GM21423 (cell line): ENCODE measurements around the gene UPK3BL1.
"Not testable (repeated sequence)": the region's sequence is repeated elsewhere in the genome, so short reads cannot be mapped to it uniquely, and the experiment has no call there.

Source experiments
- ATAC-seq: cut with Tn5 transposase; IDR thresholded peaks from one replicate; pipeline ENCODE4 v1.9.1; 2021; ENCODE audit warnings: mild to moderate bottlenecking, moderate library complexity; ENCODE audit not compliant: unreplicated experiment

UPK3BL1 gene

GRCh38 chr7:102630622-102631021, 12.0 kb downstream of the UPK3BL1 start:
- ATAC-seq, result not testable (repeated sequence)

GRCh38 chr7:102627271-102627904, 15.2 kb downstream of the UPK3BL1 start:
- not testable (repeated sequence) for ATAC-seq

- ATAC-seq, result not testable (repeated sequence)
Measured at GRCh38 chr7:102618122-102618521, 24.5 kb downstream of the UPK3BL1 start.

- peak; percentile 68 for ATAC-seq
Measured at GRCh38 chr7:102616507-102617125, 26.0 kb downstream of the UPK3BL1 start, which contains the start of gene RASA4. Gene RASA4, minus strand, starts transcription at chr7:102616756. Its CDS starts 67 bp downstream, at chr7:102616689.

- not testable (repeated sequence) for ATAC-seq
Measured at GRCh38 chr7:102615930-102616329, 26.7 kb downstream of the UPK3BL1 start.

GRCh38 chr7:102614873-102615272, 27.7 kb downstream of the UPK3BL1 start:
- ATAC-seq, result not testable (repeated sequence)

- peak; percentile 20 for ATAC-seq
Measured at GRCh38 chr7:102614346-102614697, 28.3 kb downstream of the UPK3BL1 start.

- ATAC-seq, result peak; percentile 66
Measured at GRCh38 chr7:102613575-102614345, 28.8 kb downstream of the UPK3BL1 start.

- not testable (repeated sequence) for ATAC-seq
Measured at GRCh38 chr7:102611675-102612325, 30.8 kb downstream of the UPK3BL1 start.

GRCh38 chr7:102611013-102611674, 31.4 kb downstream of the UPK3BL1 start:
- ATAC-seq, result peak; percentile 32

- not testable (repeated sequence) for ATAC-seq
Measured at GRCh38 chr7:102610441-102610840, 32.1 kb downstream of the UPK3BL1 start.

- not testable (repeated sequence) for ATAC-seq
Measured at GRCh38 chr7:102609734-102610133, 32.9 kb downstream of the UPK3BL1 start.

- ATAC-seq, result not testable (repeated sequence)
Measured at GRCh38 chr7:102606848-102607247, 35.7 kb downstream of the UPK3BL1 start.

- ATAC-seq, result not testable (repeated sequence)
Measured at GRCh38 chr7:102604431-102605145, 38.0 kb downstream of the UPK3BL1 start.

GRCh38 chr7:102602317-102602716, 40.3 kb downstream of the UPK3BL1 start:
- not testable (repeated sequence) for ATAC-seq

GRCh38 chr7:102599699-102600098, 42.9 kb downstream of the UPK3BL1 start:
- ATAC-seq, result not testable (repeated sequence)

- ATAC-seq, result not testable (repeated sequence)
Measured at GRCh38 chr7:102596036-102596435, 46.6 kb downstream of the UPK3BL1 start.

GRCh38 chr7:102593637-102594334, 48.8 kb downstream of the UPK3BL1 start:
- peak; percentile 75 for ATAC-seq

- peak; percentile 55 for ATAC-seq
Measured at GRCh38 chr7:102592477-102593019, 50.0 kb downstream of the UPK3BL1 start.
